HepG2 (cell line): ENCODE results near the gene SIRPA. TPM values are rescaled to one million over a fixed set of nuclear protein-coding genes. Genes with fewer than 3 reads are reported as not detected.

Experiments used
- ATAC-seq: fragments of 200-7000 bp; cut with Tn5 transposase; 3 replicates; pipeline ENCODE4 v1.9.1; 2020; ENCODE audit warnings: mild to moderate bottlenecking, moderate library complexity
- BruUV-seq: library from RNA; stranded (reverse); fragments of 400-500 nt; replicated peaks from 2 replicates; lab custom pipeline; 2021; lab: Mats Ljungman, UMichigan
- CTCF ChIA-PET: fragments of 300-600 bp; formaldehyde crosslinking; extraction: SDS; loops from one replicate; lab custom pipeline; 2021; ENCODE audit warnings: low total read pairs, inconsistent platforms, low intra/inter-chr PET ratio; lab: Yijun Ruan, JAX
- POLR2A ChIA-PET: fragments of 350-600 bp; sonication (Branson Sonifier 250); formaldehyde crosslinking; loops from one replicate; lab custom pipeline; 2020; ENCODE audit warnings: antibody characterized with exemption, inconsistent platforms; lab: Yijun Ruan, JAX
- DNase-seq: peaks from one replicate; pipeline ENCODE4 v3.0.0-alpha.2; 2015; ENCODE audit warnings: low spot score
- FAIRE-seq: peaks from 3 replicates; lab custom pipeline; 2011; peaks lifted over from hg19 to GRCh38; lab: Jason Lieb, UNC
- H2AFZ ChIP-seq: one replicate; pipeline ENCODE4 v1.6.1; 2011; ENCODE audit warnings: low read length, inconsistent platforms
- H3K27ac ChIP-seq: fragments of 300-600 bp; 3 replicates; pipeline ENCODE4 v1.8.0; 2011; ENCODE audit warnings: mixed run types, mild to moderate bottlenecking, mixed read lengths, low read length, inconsistent platforms; ENCODE audit not compliant: insufficient read depth; ENCODE audit errors: extremely low read length
- H3K27me3 ChIP-seq, 2 experiments: fragments of 200-600 bp in 1 of 2; 2 replicates in 1 of 2; 3 replicates in 1 of 2; pipeline versions ENCODE4 v1.6.0 to v1.8.0; 2011; ENCODE audit warnings: low read length in 2 of 2, mild to moderate bottlenecking in 2 of 2, moderate library complexity in 2 of 2, inconsistent platforms in 1 of 2; ENCODE audit not compliant: insufficient read depth in 2 of 2, control insufficient read depth in 1 of 2
- H3K36me3 ChIP-seq, 2 experiments: fragments of 200-600 bp in 1 of 2; replicated peaks in 1 of 2; 2 replicates in 1 of 2; 3 replicates in 1 of 2; pipeline versions ENCODE4 v1.5.1 to v1.8.0; 2011; ENCODE audit warnings: low read length in 2 of 2, inconsistent platforms in 1 of 2; ENCODE audit not compliant: insufficient read depth in 2 of 2, control insufficient read depth in 1 of 2
- H3K4me1 ChIP-seq: 2 replicates; pipeline ENCODE4 v1.5.1; 2012; ENCODE audit warnings: low read length, inconsistent platforms; ENCODE audit not compliant: insufficient read depth
- H3K4me2 ChIP-seq: 2 replicates; pipeline ENCODE4 v1.6.0; 2011; ENCODE audit warnings: low read depth, low read length, inconsistent platforms
- H3K4me3 ChIP-seq, 3 experiments: fragments of 200-600 bp in 1 of 3; sonication (generic), shearing (Covaris generic) in 1 of 3; replicated peaks in 1 of 3; 2 replicates each; pipeline ENCODE4 v1.5.1; 2011 to 2016; ENCODE audit warnings: low read length in 3 of 3, inconsistent platforms in 2 of 3, low read depth in 2 of 3, mild to moderate bottlenecking in 2 of 3, control low read depth in 1 of 3, mixed read lengths in 1 of 3; ENCODE audit not compliant: insufficient read depth in 1 of 3
- H3K79me2 ChIP-seq: one replicate; pipeline ENCODE4 v1.6.1; 2011; ENCODE audit warnings: low read length, inconsistent platforms; ENCODE audit not compliant: insufficient read depth
- H3K9ac ChIP-seq: 2 replicates; pipeline ENCODE4 v1.6.0; 2011; ENCODE audit warnings: mild to moderate bottlenecking, low read depth, low read length, inconsistent platforms; ENCODE audit not compliant: insufficient read depth
- H3K9me3 ChIP-seq: 2 replicates; pipeline ENCODE4 v1.5.1; 2012; ENCODE audit warnings: mild to moderate bottlenecking, low read length
- H4K20me1 ChIP-seq: 2 replicates; pipeline ENCODE4 v1.6.0; 2011; ENCODE audit warnings: inconsistent platforms, mild to moderate bottlenecking, low read length, moderate library complexity; ENCODE audit not compliant: insufficient read depth
- EHMT2 ChIP-seq: fragments of 200-600 bp; sonication (generic); IDR thresholded peaks from 2 replicates; pipeline ENCODE4 v1.7.0; 2017; ENCODE audit warnings: antibody characterized with exemption, low read depth, low read length, borderline replicate concordance
- IKZF1 ChIP-seq: fragments of 450-650 bp; IDR thresholded peaks from 2 replicates; pipeline ENCODE4 v1.7.1; 2016
- IKZF4 ChIP-seq: sonication (generic); formaldehyde crosslinking; IDR thresholded peaks from 2 replicates; pipeline ENCODE4 v1.5.1; 2020; ENCODE audit warnings: borderline replicate concordance, mild to moderate bottlenecking, low read depth, missing genetic modification reagents; ENCODE audit errors: not compliant biosample characterization
- KDM2A ChIP-seq: sonication (generic); formaldehyde crosslinking; IDR thresholded peaks from 2 replicates; pipeline ENCODE4 v1.4.0; 2020; ENCODE audit warnings: low read depth, missing genetic modification reagents, borderline replicate concordance
- MED8 ChIP-seq: sonication (generic); formaldehyde crosslinking; IDR thresholded peaks from 2 replicates; pipeline ENCODE4 v1.8.1; 2023; ENCODE audit warnings: mild to moderate bottlenecking, missing genetic modification reagents; ENCODE audit not compliant: insufficient replicate concordance
- NCOR1 ChIP-seq: fragments of 200-600 bp; sonication (generic); IDR thresholded peaks from 2 replicates; pipeline ENCODE4 v1.7.0; 2017; ENCODE audit warnings: antibody characterized with exemption, low read length, borderline replicate concordance
- NFE2L2 ChIP-seq: fragments of 150-350 bp; IDR thresholded peaks from 2 replicates; pipeline ENCODE4 v1.6.1; 2014; ENCODE audit warnings: low read length
- PRPF4 ChIP-seq: fragments of 200-400 bp; formaldehyde crosslinking; IDR thresholded peaks from 2 replicates; pipeline ENCODE4 v1.6.1; 2016; ENCODE audit warnings: low read length, low read depth; ENCODE audit not compliant: poor library complexity, severe bottlenecking
- STAT6 ChIP-seq: sonication (generic); formaldehyde crosslinking; IDR thresholded peaks from 2 replicates; pipeline ENCODE4 v1.4.0; 2020; ENCODE audit warnings: missing genetic modification reagents, mild to moderate bottlenecking, borderline replicate concordance
- XBP1 ChIP-seq: sonication (generic); formaldehyde crosslinking; IDR thresholded peaks from 2 replicates; pipeline ENCODE4 v1.5.0; 2020; ENCODE audit warnings: missing genetic modification reagents
- ZBTB20 ChIP-seq: sonication (generic); formaldehyde crosslinking; IDR thresholded peaks from 2 replicates; pipeline ENCODE4 v1.8.1; 2023; ENCODE audit warnings: missing genetic modification reagents, low read depth, mild to moderate bottlenecking, borderline replicate concordance
- ZNF136 ChIP-seq: sonication (generic); formaldehyde crosslinking; IDR thresholded peaks from 2 replicates; pipeline ENCODE4 v1.8.1; 2022; ENCODE audit warnings: low read depth, mild to moderate bottlenecking, moderate library complexity, missing genetic modification reagents
- ZNF83 ChIP-seq: sonication (generic); formaldehyde crosslinking; IDR thresholded peaks from 2 replicates; pipeline ENCODE4 v1.4.0; 2020; ENCODE audit warnings: missing genetic modification reagents, mild to moderate bottlenecking, borderline replicate concordance
- ZSCAN9 ChIP-seq: IDR thresholded peaks from 2 replicates; pipeline ENCODE4 v1.6.1; 2016; ENCODE audit warnings: borderline replicate concordance
- WGBS: methylation state at CpG from one replicate; pipeline ENCODE4 v1.1.6; 2017; ENCODE audit warnings: low lambda C conversion rate; 5-methylcytosine and 5-hydroxymethylcytosine counted together
- in situ Hi-C: cut with HindIII; loops from 2 replicates; pipeline ENCODE4 v1.10.0; 2017; ENCODE audit warnings: low pct_unique_long_range_greater_than_20kb; ENCODE audit not compliant: extremely low pct_ligation_motif_present
- intact Hi-C: fragments of 100-400 bp; cut with micrococcal nuclease; formaldehyde crosslinking; loops from one replicate; pipeline ENCODE4 v1.10.0; 2022; ENCODE audit not compliant: unreplicated experiment
- polyA plus RNA-seq, 8 experiments: library from polyadenylated mRNA; depleted of rRNA in 3 of 8; stranded (reverse) in 7 of 8; unstranded in 1 of 8; fragments of >200 nt; fragmentation: Illumina TruSeq in 4 of 8; extraction: Trizol in 4 of 8; gene quantifications; 2 replicates each; pipeline versions ENCODE4 v1.2.1 to v1.2.3, GENCODE V29; 2011 to 2016; ENCODE audit warnings: low read depth in 4 of 8, missing spikeins in 1 of 8, mixed read lengths in 1 of 8; ENCODE audit not compliant: insufficient read depth in 1 of 8
- total RNA-seq, 5 experiments: library from RNA; depleted of rRNA; stranded (reverse); fragments of >200 nt; fragmentation: Illumina TruSeq; extraction: Trizol; gene quantifications; 2 replicates each; pipeline ENCODE4 v1.2.3, GENCODE V29; 2016; ENCODE audit warnings: low read depth in 1 of 5
- TF ChIP-seq, protein P1 (sequence below): sonication (generic); formaldehyde crosslinking; IDR thresholded peaks from 2 replicates; pipeline ENCODE4 v1.4.0; 2020; ENCODE audit warnings: missing genetic modification reagents, low read depth, mild to moderate bottlenecking, borderline replicate concordance
- TF ChIP-seq, protein P2 (sequence below): sonication (generic); formaldehyde crosslinking; IDR thresholded peaks from 2 replicates; pipeline ENCODE4 v1.4.0; 2020; ENCODE audit warnings: missing genetic modification reagents

SIRPA gene
- total and polyA plus RNA-seq, 2 of the 13 experiments (the other 11 are each of a cell fraction or from before 2014, with no cell fraction given): 7.2 to 17.6 TPM

DNA sequence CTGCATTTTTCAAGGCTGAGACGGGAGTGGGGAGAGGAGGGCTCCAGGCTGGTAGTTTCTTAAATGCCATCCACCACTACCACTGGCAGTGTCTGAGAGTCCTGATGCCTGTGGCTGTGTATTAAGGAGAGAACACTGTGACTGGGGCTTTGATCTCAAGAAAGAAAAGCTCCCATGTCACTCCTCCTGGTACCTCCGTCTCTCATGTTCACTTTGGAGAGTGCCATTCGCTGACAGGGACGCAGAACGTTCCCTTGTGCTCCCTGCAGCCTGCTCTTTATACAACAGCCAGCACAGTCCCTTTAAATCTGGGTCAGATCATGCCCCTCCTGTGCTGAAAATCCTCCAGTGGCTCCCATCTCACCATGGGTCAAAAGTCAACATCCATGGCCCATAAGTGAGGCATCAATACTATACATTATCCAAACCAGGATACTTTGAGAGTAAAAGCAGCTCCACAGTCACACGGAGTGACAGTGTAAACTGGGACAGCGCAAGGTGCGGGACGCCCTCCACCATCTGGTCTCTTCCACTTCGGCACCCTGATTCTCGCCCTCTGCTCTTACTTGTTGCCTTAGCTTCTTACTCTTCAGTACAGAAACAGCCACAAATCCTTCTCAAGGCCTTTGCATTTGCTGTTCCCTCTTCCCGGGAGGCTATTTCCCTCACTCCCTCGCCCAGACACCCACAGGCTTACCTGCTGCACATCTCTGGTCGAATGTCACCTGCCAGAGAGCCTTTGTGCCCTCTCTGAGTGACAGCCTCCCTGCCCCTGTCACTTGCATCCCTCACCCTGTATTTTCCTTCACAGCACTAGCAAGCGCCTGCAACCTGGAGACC, 78.6 kb downstream of the SIRPA start:
- 25% methylated on average over 15 of the region's 15 CpGs for WGBS
- intact Hi-C loops: no loop called here
- no peak overlapping the region for H3K27ac ChIP-seq
- POLR2A ChIA-PET: no interaction called here
- no peaks in the 10 kb centered on the region for H3K36me3 ChIP-seq
- H3K4me2 ChIP-seq: no peak overlapping the region
- FAIRE-seq (no peak), ATAC-seq (no peak), DNase-seq (no peak)
- no peak overlapping the region for H2AFZ ChIP-seq
- H3K9ac ChIP-seq: no peak overlapping the region
- no TSS peak for BruUV-seq
- H3K4me1 ChIP-seq: no peaks in the 10 kb centered on the region
- H3K4me3 ChIP-seq: no peak overlapping the region
- H4K20me1 ChIP-seq: no peaks in the 10 kb centered on the region
- H3K9me3 ChIP-seq: no peaks in the 10 kb centered on the region
- no peaks in the 10 kb centered on the region for H3K79me2 ChIP-seq
- CTCF ChIA-PET: no interaction called here
- peaks cover 6 to 41% of the 10 kb centered on the region in 2 experiments; a peak in 3 of 5 replicates for H3K27me3 ChIP-seq
- in situ Hi-C loops: no loop called here
- no peak for TF ChIP-seq KDM2A (CRISPR knock-in tag)
- no peak for TF ChIP-seq IKZF4 (CRISPR knock-in tag)
- no peak for TF ChIP-seq ZBTB20 (CRISPR knock-in tag)
- no peak for TF ChIP-seq IKZF1
- no peak for TF ChIP-seq ZSCAN9 (CRISPR knock-in tag)
- TF ChIP-seq NCOR1: no peak
- TF ChIP-seq XBP1 (CRISPR knock-in tag): no peak
- no peak for TF ChIP-seq STAT6 (CRISPR knock-in tag)
- no peak for TF ChIP-seq EHMT2
- TF ChIP-seq, protein P1, sequence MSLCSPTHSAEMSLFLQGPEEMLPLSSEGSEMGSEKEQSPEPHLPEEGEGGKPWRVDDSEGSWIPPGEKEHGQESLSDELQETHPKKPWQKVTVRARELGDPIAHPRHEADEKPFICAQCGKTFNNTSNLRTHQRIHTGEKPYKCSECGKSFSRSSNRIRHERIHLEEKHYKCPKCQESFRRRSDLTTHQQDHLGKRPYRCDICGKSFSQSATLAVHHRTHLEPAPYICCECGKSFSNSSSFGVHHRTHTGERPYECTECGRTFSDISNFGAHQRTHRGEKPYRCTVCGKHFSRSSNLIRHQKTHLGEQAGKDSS: no peak
- TF ChIP-seq MED8 (CRISPR knock-in tag): no peak
- TF ChIP-seq NFE2L2: no peak
- no peak for TF ChIP-seq PRPF4
- no peak for TF ChIP-seq ZNF83 (CRISPR knock-in tag)
- TF ChIP-seq ZNF136 (CRISPR knock-in tag): no peak
- TF ChIP-seq, protein P2, sequence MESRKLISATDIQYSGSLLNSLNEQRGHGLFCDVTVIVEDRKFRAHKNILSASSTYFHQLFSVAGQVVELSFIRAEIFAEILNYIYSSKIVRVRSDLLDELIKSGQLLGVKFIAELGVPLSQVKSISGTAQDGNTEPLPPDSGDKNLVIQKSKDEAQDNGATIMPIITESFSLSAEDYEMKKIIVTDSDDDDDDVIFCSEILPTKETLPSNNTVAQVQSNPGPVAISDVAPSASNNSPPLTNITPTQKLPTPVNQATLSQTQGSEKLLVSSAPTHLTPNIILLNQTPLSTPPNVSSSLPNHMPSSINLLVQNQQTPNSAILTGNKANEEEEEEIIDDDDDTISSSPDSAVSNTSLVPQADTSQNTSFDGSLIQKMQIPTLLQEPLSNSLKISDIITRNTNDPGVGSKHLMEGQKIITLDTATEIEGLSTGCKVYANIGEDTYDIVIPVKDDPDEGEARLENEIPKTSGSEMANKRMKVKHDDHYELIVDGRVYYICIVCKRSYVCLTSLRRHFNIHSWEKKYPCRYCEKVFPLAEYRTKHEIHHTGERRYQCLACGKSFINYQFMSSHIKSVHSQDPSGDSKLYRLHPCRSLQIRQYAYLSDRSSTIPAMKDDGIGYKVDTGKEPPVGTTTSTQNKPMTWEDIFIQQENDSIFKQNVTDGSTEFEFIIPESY (CRISPR knock-in tag): no peak
